IPS-18c (cell line): ENCODE data around the gene C16orf89.
"Not testable (repeated sequence)": the region's sequence is repeated elsewhere in the genome, so short reads cannot be mapped to it uniquely, and the experiment has no call there.

Source experiments
- H3K4me3 ChIP-seq: 2 replicates; pipeline ENCODE4 v1.7.0; 2013; ENCODE audit warnings: low read depth, mild to moderate bottlenecking, low read length, moderate library complexity; ENCODE audit not compliant: insufficient read depth
- H3K9me3 ChIP-seq: one replicate; pipeline ENCODE4 v1.6.1; 2013; ENCODE audit warnings: mild to moderate bottlenecking, low read length, moderate library complexity; ENCODE audit not compliant: control insufficient read depth, insufficient read depth

The C16orf89 gene

GRCh38 chr16:5065813-5066212, at the start of gene C16orf89:
Gene C16orf89, minus strand, starts transcription at chr16:5065956. Its CDS starts 48 bp downstream, at chr16:5065908.
- H3K9me3 ChIP-seq = no peaks in the 10 kb centered on the region
- H3K4me3 ChIP-seq = no peak within 1 kb of the TSS

- not testable (repeated sequence) for H3K4me3 ChIP-seq, H3K9me3 ChIP-seq
Measured at GRCh38 chr16:5110933-5111332, 45.2 kb upstream of the C16orf89 start.

- H3K4me3 ChIP-seq = no peak overlapping the region
- no peaks in the 10 kb centered on the region for H3K9me3 ChIP-seq
Measured at GRCh38 chr16:5108505-5109158, 42.9 kb upstream of the C16orf89 start.

- not testable (repeated sequence) for H3K4me3 ChIP-seq, H3K9me3 ChIP-seq
Measured at GRCh38 chr16:5105039-5105438, 39.3 kb upstream of the C16orf89 start.

GRCh38 chr16:5103296-5104032, 37.7 kb upstream of the C16orf89 start:
- H3K9me3 ChIP-seq = not testable (repeated sequence)

GRCh38 chr16:5099174-5099573, 33.4 kb upstream of the C16orf89 start:
- not testable (repeated sequence) for H3K4me3 ChIP-seq

More at GRCh38 chr16:5103296-5104032, 37.7 kb upstream of the C16orf89 start:
- H3K4me3 ChIP-seq = not testable (repeated sequence)

GRCh38 chr16:5098221-5099159, 32.7 kb upstream of the C16orf89 start:
- H3K4me3 ChIP-seq = peak overlapping the region; percentile 60; the same call in 1 of the 2 replicates
- H3K9me3 ChIP-seq = not testable (repeated sequence)

More at GRCh38 chr16:5099174-5099573, 33.4 kb upstream of the C16orf89 start:
- H3K9me3 ChIP-seq = not testable (repeated sequence)

GRCh38 chr16:5097470-5098220, 31.9 kb upstream of the C16orf89 start, which contains the start of gene EEF2KMT:
Gene EEF2KMT, minus strand, starts transcription at chr16:5097795. Its CDS starts 56 bp downstream, at chr16:5097739.
- not testable (repeated sequence) for H3K9me3 ChIP-seq
- peak within 1 kb of the TSS; percentile 66 for H3K4me3 ChIP-seq

GRCh38 chr16:5097061-5097469, 31.3 kb upstream of the C16orf89 start:
- H3K4me3 ChIP-seq = peak overlapping the region; percentile 66
- not testable (repeated sequence) for H3K9me3 ChIP-seq

GRCh38 chr16:5096437-5097060, 30.8 kb upstream of the C16orf89 start:
- not testable (repeated sequence) for H3K9me3 ChIP-seq
- peak overlapping the region; percentile 66 for H3K4me3 ChIP-seq

- not testable (repeated sequence) for H3K4me3 ChIP-seq, H3K9me3 ChIP-seq
Measured at GRCh38 chr16:5095145-5095830, 29.5 kb upstream of the C16orf89 start.

GRCh38 chr16:5093746-5094145, 28.0 kb upstream of the C16orf89 start:
- not testable (repeated sequence) for H3K4me3 ChIP-seq, H3K9me3 ChIP-seq

GRCh38 chr16:5093081-5093480, 27.3 kb upstream of the C16orf89 start:
- H3K4me3 ChIP-seq = not testable (repeated sequence)

GRCh38 chr16:5090592-5090991, 24.8 kb upstream of the C16orf89 start:
- not testable (repeated sequence) for H3K9me3 ChIP-seq, H3K4me3 ChIP-seq

More at GRCh38 chr16:5093081-5093480, 27.3 kb upstream of the C16orf89 start:
- not testable (repeated sequence) for H3K9me3 ChIP-seq

- H3K4me3 ChIP-seq, H3K9me3 ChIP-seq: not testable (repeated sequence)
Measured at GRCh38 chr16:5089911-5090555, 24.3 kb upstream of the C16orf89 start.
